Tibial nerve (tissue), 4 donors: ENCODE measurements around the gene CXCL8. TPM values are rescaled to one million over a fixed set of nuclear protein-coding genes. Genes with fewer than 3 reads are reported as not detected.

Experiments used
- DNase-seq, 2 donors: peaks; one replicate each; pipeline ENCODE4 v3.0.0-alpha.2; 2019; ENCODE audit warnings: low spot score in 2 of 2
- H3K27ac ChIP-seq, 4 donors: fragments of 200-600 bp; sonication (generic) in 3 of 4; one replicate each; pipeline ENCODE4 v1.5.1; 2017 to 2019; ENCODE audit warnings: mild to moderate bottlenecking in 1 of 4
- H3K27me3 ChIP-seq, 2 donors: fragments of 200-600 bp; sonication (generic) in 1 of 2; one replicate each; pipeline versions ENCODE4 v1.5.1 to v1.6.0; 2017 to 2019
- H3K36me3 ChIP-seq, 3 donors: fragments of 200-600 bp; sonication (generic); one replicate each; pipeline ENCODE4 v1.5.1; 2018 to 2019
- H3K4me1 ChIP-seq, 4 donors: fragments of 200-600 bp; sonication (generic) in 3 of 4; one replicate each; pipeline ENCODE4 v1.5.1; 2017 to 2019
- H3K4me3 ChIP-seq, 4 donors: fragments of 200-600 bp; sonication (generic) in 3 of 4; one replicate each; pipeline ENCODE4 v1.5.1; 2017 to 2019; ENCODE audit warnings: mild to moderate bottlenecking in 1 of 4, moderate library complexity in 1 of 4
- H3K9me3 ChIP-seq, 4 donors: fragments of 200-600 bp; sonication (generic) in 3 of 4; one replicate each; pipeline ENCODE4 v1.5.1; 2017 to 2019
- CTCF ChIP-seq, 5 experiments: fragments of 200-600 bp in 3 of 5; fragments of 450-650 bp in 2 of 5; sonication (generic) in 3 of 5; IDR thresholded peaks; one replicate each; pipeline ENCODE4 v1.5.1; 2016 to 2019; ENCODE audit warnings: antibody characterized with exemption in 5 of 5, mild to moderate bottlenecking in 3 of 5, moderate library complexity in 2 of 5
- EP300 ChIP-seq, 2 donors: sonication (generic); formaldehyde crosslinking; IDR thresholded peaks; one replicate each; pipeline ENCODE4 v1.6.1; 2017; ENCODE audit warnings: antibody characterized with exemption in 2 of 2, mild to moderate bottlenecking in 1 of 2
- POLR2A ChIP-seq, 2 donors: fragments of 450-650 bp; IDR thresholded peaks; one replicate each; pipeline ENCODE4 v1.6.1; 2017; ENCODE audit warnings: antibody characterized with exemption in 2 of 2, mild to moderate bottlenecking in 2 of 2, moderate library complexity in 2 of 2
- WGBS, 2 donors: methylation state at CpG; one replicate each; pipeline ENCODE4 v1.1.5; 2018; 5-methylcytosine and 5-hydroxymethylcytosine counted together
- total RNA-seq, 4 donors: library from RNA; depleted of rRNA; stranded (reverse); fragments of >200 nt; gene quantifications; one replicate each; pipeline ENCODE4 v1.1.0, GENCODE V29; 2016

Gene CXCL8
- total RNA-seq, 4 donors from 2014 or later, result 0.22 to 10.8 (median 1.3) TPM

GRCh38 chr4:73704314-73705055 lies 35.9 kb upstream of the CXCL8 start:
- 11 to 13% methylated on average over 9 of the region's 9 CpGs for WGBS, 2 donors
- H3K4me1 ChIP-seq, result peaks cover 0 to 31% (median 9%) of the 10 kb centered on the region in 4 donors
- H3K27me3 ChIP-seq, result no peaks in the 10 kb centered on the region
- no peak overlapping the region for H3K4me3 ChIP-seq
- peak overlapping the region in 2 of 4 donors; percentile 62 to 73 for H3K27ac ChIP-seq
- TF ChIP-seq POLR2A (IDR thresholded peaks at IDR 0.05) (no peak), CTCF (IDR thresholded peaks at IDR 0.05) (peak in 1 of 5 experiments; percentile 13), EP300 (IDR thresholded peaks at IDR 0.05) (peak; percentile 37 to 98)
- DNase-seq, result peak; percentile 43 to 89
- H3K36me3 ChIP-seq, result no peaks in the 10 kb centered on the region
- H3K9me3 ChIP-seq, result no peaks in the 10 kb centered on the region

GRCh38 chr4:73705056-73705432 lies 35.3 kb upstream of the CXCL8 start:
- no peaks in the 10 kb centered on the region for H3K27me3 ChIP-seq
- H3K9me3 ChIP-seq, result no peaks in the 10 kb centered on the region
- DNase-seq, result no peak
- H3K4me1 ChIP-seq, result peaks cover 0 to 31% (median 9%) of the 10 kb centered on the region in 4 donors
- TF ChIP-seq CTCF (IDR thresholded peaks at IDR 0.05), result no peak
- no peak for TF ChIP-seq EP300 (IDR thresholded peaks at IDR 0.05)
- no peaks in the 10 kb centered on the region for H3K36me3 ChIP-seq
- no peak overlapping the region for H3K4me3 ChIP-seq
- WGBS, 2 donors, result 20 to 24% methylated on average over 1 of the region's 1 CpG
- H3K27ac ChIP-seq, result peak overlapping the region in 2 of 4 donors; percentile 48 to 62

- no peak for DNase-seq
- H3K27ac ChIP-seq, result no peak overlapping the region
- no peaks in the 10 kb centered on the region for H3K9me3 ChIP-seq
- no peaks in the 10 kb centered on the region for H3K27me3 ChIP-seq
- 89% methylated on average over 1 of the region's 1 CpG for WGBS, 2 donors
- no peaks in the 10 kb centered on the region for H3K36me3 ChIP-seq
- no peak overlapping the region for H3K4me3 ChIP-seq
- H3K4me1 ChIP-seq, result peaks cover 0 to 31% (median 9%) of the 10 kb centered on the region in 4 donors
- TF ChIP-seq EP300 (IDR thresholded peaks at IDR 0.05) (no peak), POLR2A (IDR thresholded peaks at IDR 0.05) (no peak), CTCF (IDR thresholded peaks at IDR 0.05) (no peak)
Measured at GRCh38 chr4:73705721-73706120, 34.6 kb upstream of the CXCL8 start.

- Histone ChIP-seq H3K9me3 (no peaks in the 10 kb centered on the region), H3K36me3 (no peaks in the 10 kb centered on the region), H3K4me3 (no peak overlapping the region), H3K27ac (no peak overlapping the region), H3K27me3 (no peaks in the 10 kb centered on the region), H3K4me1 (peaks cover 0 to 31% (median 9%) of the 10 kb centered on the region in 4 donors)
- DNase-seq, result no peak
- 98 to 100% methylated on average over 2 of the region's 2 CpGs for WGBS, 2 donors
- no peak for TF ChIP-seq CTCF (IDR thresholded peaks at IDR 0.05)
- TF ChIP-seq EP300 (IDR thresholded peaks at IDR 0.05), result no peak
- TF ChIP-seq POLR2A (IDR thresholded peaks at IDR 0.05), result no peak
Measured at GRCh38 chr4:73706811-73707210, 33.6 kb upstream of the CXCL8 start.

GRCh38 chr4:73707269-73707875 lies 33.0 kb upstream of the CXCL8 start:
- TF ChIP-seq CTCF (IDR thresholded peaks at IDR 0.05) (no peak), POLR2A (IDR thresholded peaks at IDR 0.05) (no peak), EP300 (IDR thresholded peaks at IDR 0.05) (no peak)
- peaks cover 0 to 31% (median 9%) of the 10 kb centered on the region in 4 donors for H3K4me1 ChIP-seq
- 88 to 98% methylated on average over 4 of the region's 4 CpGs for WGBS, 2 donors
- no peak overlapping the region for H3K4me3 ChIP-seq
- H3K36me3 ChIP-seq, result no peaks in the 10 kb centered on the region
- DNase-seq, result no peak
- H3K27ac ChIP-seq, result no peak overlapping the region
- no peaks in the 10 kb centered on the region for H3K27me3 ChIP-seq
- H3K9me3 ChIP-seq, result no peaks in the 10 kb centered on the region
